Endothelial cell of umbilical vein (primary cell): ENCODE results near the gene LONRF2. TPM values are rescaled to one million over a fixed set of nuclear protein-coding genes. Genes with fewer than 3 reads are reported as not detected.

ENCODE experiments used
- BruUV-seq: library from RNA; stranded (reverse); fragments of 400-500 nt; replicated peaks from 2 replicates; lab custom pipeline; 2021; lab: Mats Ljungman, UMichigan
- CTCF ChIA-PET: fragments of 300-600, 350-600 bp; sonication (Branson Sonifier 250); formaldehyde crosslinking; loops from one replicate; lab custom pipeline; 2021; ENCODE audit warnings: antibody characterized with exemption, inconsistent platforms; lab: Charles Lee
- POLR2A ChIA-PET: fragments of 300-600, 350-600 bp; sonication (Branson Sonifier 250); formaldehyde crosslinking; loops from one replicate; lab custom pipeline; 2021; ENCODE audit warnings: antibody characterized with exemption, inconsistent platforms; lab: Charles Lee
- DNase-seq: peaks from one replicate; pipeline ENCODE4 v3.0.0-alpha.2; 2011; ENCODE audit warnings: low read depth, low spot score
- FAIRE-seq: peaks from 2 replicates; lab custom pipeline; 2011; peaks lifted over from hg19 to GRCh38; lab: Jason Lieb, UNC
- H2AFZ ChIP-seq: 2 replicates; pipeline ENCODE4 v1.6.0; 2012; ENCODE audit warnings: low read depth, low read length, control low read depth, inconsistent platforms
- H3K27ac ChIP-seq: 2 replicates; pipeline ENCODE4 v1.5.1; 2011; ENCODE audit warnings: low read depth, mild to moderate bottlenecking, control low read depth, low read length, moderate library complexity; ENCODE audit not compliant: insufficient read depth
- H3K27me3 ChIP-seq, 2 experiments: 2 replicates each; pipeline versions ENCODE4 v1.6.0 to v1.6.1; 2011; ENCODE audit warnings: low read length in 2 of 2, mixed read lengths in 1 of 2; ENCODE audit not compliant: control insufficient read depth in 2 of 2, insufficient read depth in 2 of 2
- H3K36me3 ChIP-seq, 2 experiments: 2 replicates in 1 of 2; 3 replicates in 1 of 2; pipeline ENCODE4 v1.5.1; 2011; ENCODE audit warnings: low read length in 2 of 2, mild to moderate bottlenecking in 1 of 2, moderate library complexity in 1 of 2; ENCODE audit not compliant: control insufficient read depth in 2 of 2, insufficient read depth in 2 of 2; ENCODE audit errors: extremely low read depth in 1 of 2
- H3K4me1 ChIP-seq: 3 replicates; pipeline ENCODE4 v1.5.1; 2011; ENCODE audit warnings: mild to moderate bottlenecking, low read length; ENCODE audit not compliant: control insufficient read depth, insufficient read depth; ENCODE audit errors: extremely low read depth
- H3K4me2 ChIP-seq: 2 replicates; pipeline ENCODE4 v1.6.1; 2011; ENCODE audit warnings: low read length, control low read depth, mixed read lengths; ENCODE audit not compliant: insufficient read depth
- H3K4me3 ChIP-seq, 3 experiments: fragments of 200-600 bp in 1 of 3; sonication (generic), shearing (Covaris generic) in 1 of 3; replicated peaks in 1 of 3; 2 replicates each; pipeline ENCODE4 v1.5.1; 2011 to 2016; ENCODE audit warnings: control low read depth in 3 of 3, low read length in 3 of 3, mild to moderate bottlenecking in 2 of 3, inconsistent platforms in 1 of 3, low read depth in 1 of 3, moderate library complexity in 1 of 3; ENCODE audit not compliant: insufficient read depth in 1 of 3
- H3K79me2 ChIP-seq: 2 replicates; pipeline ENCODE4 v1.6.0; 2012; ENCODE audit warnings: low read length, inconsistent platforms; ENCODE audit not compliant: control insufficient read depth, insufficient read depth
- H3K9ac ChIP-seq: replicated peaks from 2 replicates; pipeline ENCODE3; 2011; ENCODE audit warnings: low read length, control low read depth; ENCODE audit not compliant: insufficient read depth; ENCODE audit errors: extremely low read depth
- H3K9me1 ChIP-seq: replicated peaks from 3 replicates; pipeline ENCODE4 v1.6.0; 2011; ENCODE audit warnings: mild to moderate bottlenecking, low read length; ENCODE audit not compliant: control insufficient read depth, insufficient read depth; ENCODE audit errors: extremely low read depth
- H3K9me3 ChIP-seq: replicated peaks from 2 replicates; pipeline ENCODE4 v1.5.1; 2012; ENCODE audit warnings: low read length, inconsistent platforms; ENCODE audit not compliant: control insufficient read depth, insufficient read depth
- H4K20me1 ChIP-seq: replicated peaks from 2 replicates; pipeline ENCODE3; 2011; ENCODE audit warnings: mild to moderate bottlenecking, low read length; ENCODE audit not compliant: control insufficient read depth, insufficient read depth; ENCODE audit errors: extremely low read depth
- EZH2 ChIP-seq: IDR thresholded peaks from 2 replicates; pipeline ENCODE4 v1.6.1; 2012; ENCODE audit warnings: borderline replicate concordance, low read depth, mild to moderate bottlenecking, moderate library complexity, low read length, inconsistent platforms; ENCODE audit not compliant: severe bottlenecking
- FOS ChIP-seq: IDR thresholded peaks from 2 replicates; pipeline ENCODE4 v1.6.1; 2011; ENCODE audit warnings: mild to moderate bottlenecking, low read length, moderate library complexity, borderline replicate concordance; ENCODE audit not compliant: insufficient read depth
- GATA2 ChIP-seq: IDR thresholded peaks from 2 replicates; pipeline ENCODE4 v1.7.0; 2011; ENCODE audit warnings: low read depth, mild to moderate bottlenecking, moderate library complexity, mixed read lengths, low read length; ENCODE audit not compliant: insufficient read length, insufficient read depth
- JUN ChIP-seq: IDR thresholded peaks from 2 replicates; pipeline ENCODE4 v1.6.1; 2011; ENCODE audit warnings: borderline replicate concordance, low read depth; ENCODE audit not compliant: insufficient read length, insufficient read depth
- MYC ChIP-seq: IDR thresholded peaks from one replicate; pipeline ENCODE4 v1.6.1; 2011; ENCODE audit warnings: mild to moderate bottlenecking, low read depth, low read length
- POLR2A ChIP-seq: IDR thresholded peaks from 2 replicates; pipeline ENCODE4 v1.6.1; 2012; ENCODE audit warnings: low read depth, mild to moderate bottlenecking, control low read depth, low read length
- POLR2AphosphoS5 ChIP-seq: IDR thresholded peaks from 2 replicates; pipeline ENCODE4 v1.6.1; 2012; ENCODE audit warnings: low read depth, mild to moderate bottlenecking, control low read depth, low read length, moderate library complexity; ENCODE audit not compliant: insufficient read depth
- dilution Hi-C: fragments of 300-500 bp; cut with MboI; formaldehyde crosslinking; loops from one replicate; pipeline ENCODE4 v1.15.0; 2019; ENCODE audit warnings: low sequenced_read_pairs; ENCODE audit not compliant: extremely low pct_ligation_motif_present
- intact Hi-C: fragments of 100-400 bp; cut with micrococcal nuclease; formaldehyde crosslinking; loops from one replicate; pipeline ENCODE4 v1.10.0; 2022
- polyA plus RNA-seq, 4 experiments: library from polyadenylated mRNA; depleted of rRNA in 3 of 4; stranded (reverse) in 3 of 4; unstranded in 1 of 4; fragments of >200 nt; gene quantifications; 2 replicates each; pipeline versions ENCODE4 v1.2.1 to v1.2.3, GENCODE V29; 2011 to 2012; ENCODE audit warnings: missing spikeins in 1 of 4
- total RNA-seq: library from RNA; stranded (reverse); gene quantifications from 2 replicates; pipeline ENCODE4 v1.2.3, GENCODE V29; 2021
- TF ChIP-seq, protein P1 (sequence below): IDR thresholded peaks from 2 replicates; pipeline ENCODE4 v1.6.1; 2011; ENCODE audit not compliant: insufficient read depth, insufficient read length
- TF ChIP-seq, protein P2 (sequence below), 2 donors: IDR thresholded peaks; 1 replicate in 1 of 2; 2 replicates in 1 of 2; pipeline ENCODE4 v1.5.1; 2011; ENCODE audit warnings: low read length in 2 of 2, mild to moderate bottlenecking in 2 of 2, moderate library complexity in 2 of 2, control low read depth in 1 of 2, inconsistent platforms in 1 of 2, low read depth in 1 of 2; ENCODE audit not compliant: insufficient read depth in 1 of 2; ENCODE audit errors: extremely low read depth in 1 of 2

The LONRF2 gene
- total and polyA plus RNA-seq, 2 donors (not counting 3 experiments of a cell fraction or from before 2014, with no cell fraction given), result 0.03 TPM; not detected in 1

DNA sequence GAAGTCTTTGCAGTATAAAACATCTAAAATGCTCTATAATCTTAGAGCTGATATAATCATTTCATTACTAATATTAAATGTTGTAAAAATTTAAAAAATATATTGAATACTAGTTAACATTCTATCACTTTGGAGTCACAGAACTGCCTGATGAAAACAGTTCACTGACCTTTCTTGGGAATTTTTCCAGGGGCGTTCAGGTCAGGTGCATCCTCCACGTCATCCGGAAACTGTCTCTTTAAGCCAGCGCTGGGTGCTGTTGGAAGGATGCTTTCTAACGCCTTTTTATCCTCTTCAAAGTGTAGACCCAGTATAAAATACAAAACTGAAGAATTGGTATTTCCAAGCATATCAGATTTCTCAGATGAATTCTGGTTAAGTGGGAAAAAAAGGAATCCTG, 22.8 kb downstream of the LONRF2 start:
- POLR2A ChIA-PET, result no interaction called here
- TF ChIP-seq, protein P1, sequence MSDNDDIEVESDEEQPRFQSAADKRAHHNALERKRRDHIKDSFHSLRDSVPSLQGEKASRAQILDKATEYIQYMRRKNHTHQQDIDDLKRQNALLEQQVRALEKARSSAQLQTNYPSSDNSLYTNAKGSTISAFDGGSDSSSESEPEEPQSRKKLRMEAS, result no peak
- TF ChIP-seq, protein P2, sequence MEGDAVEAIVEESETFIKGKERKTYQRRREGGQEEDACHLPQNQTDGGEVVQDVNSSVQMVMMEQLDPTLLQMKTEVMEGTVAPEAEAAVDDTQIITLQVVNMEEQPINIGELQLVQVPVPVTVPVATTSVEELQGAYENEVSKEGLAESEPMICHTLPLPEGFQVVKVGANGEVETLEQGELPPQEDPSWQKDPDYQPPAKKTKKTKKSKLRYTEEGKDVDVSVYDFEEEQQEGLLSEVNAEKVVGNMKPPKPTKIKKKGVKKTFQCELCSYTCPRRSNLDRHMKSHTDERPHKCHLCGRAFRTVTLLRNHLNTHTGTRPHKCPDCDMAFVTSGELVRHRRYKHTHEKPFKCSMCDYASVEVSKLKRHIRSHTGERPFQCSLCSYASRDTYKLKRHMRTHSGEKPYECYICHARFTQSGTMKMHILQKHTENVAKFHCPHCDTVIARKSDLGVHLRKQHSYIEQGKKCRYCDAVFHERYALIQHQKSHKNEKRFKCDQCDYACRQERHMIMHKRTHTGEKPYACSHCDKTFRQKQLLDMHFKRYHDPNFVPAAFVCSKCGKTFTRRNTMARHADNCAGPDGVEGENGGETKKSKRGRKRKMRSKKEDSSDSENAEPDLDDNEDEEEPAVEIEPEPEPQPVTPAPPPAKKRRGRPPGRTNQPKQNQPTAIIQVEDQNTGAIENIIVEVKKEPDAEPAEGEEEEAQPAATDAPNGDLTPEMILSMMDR (IDR thresholded peaks at IDR 0.05; ENCODE audit: extremely low read depth in 1 of 2, insufficient read depth in 1 of 2, low read depth in 1 of 2, low read length in 2 of 2), result no peak
- TF ChIP-seq FOS (no peak), MYC (no peak), GATA2 (no peak), EZH2 (no peak), JUN (no peak), POLR2A (no peak), POLR2AphosphoS5 (no peak)
- Histone ChIP-seq H3K27ac (no peak overlapping the region), H3K4me1 (no peaks in the 10 kb centered on the region), H4K20me1 (no peaks in the 10 kb centered on the region), H3K9me3 (no peaks in the 10 kb centered on the region), H3K9ac (no peak overlapping the region), H3K4me3 (no peak overlapping the region), H3K4me2 (no peak overlapping the region), H3K36me3 (no peaks in the 10 kb centered on the region), H3K79me2 (no peaks in the 10 kb centered on the region), H2AFZ (no peak overlapping the region), H3K27me3 (peaks cover 3 to 13% of the 10 kb centered on the region in 2 experiments), H3K9me1 (no peaks in the 10 kb centered on the region)
- intact Hi-C loops (no loop called here), dilution Hi-C loops (no loop called here)
- CTCF ChIA-PET, result interaction anchor here (1.0 to 1.6 kb wide), 3 partner anchors 9 to 82 kb away, joined by 3 to 5 read pairs (median 5); no protein-coding TSS in a partner anchor
- no peak for DNase-seq
- FAIRE-seq, result no peak
- no TSS peak for BruUV-seq
